ENCODE measurements around the gene RNF20.
"Not testable (repeated sequence)": the region's sequence is repeated elsewhere in the genome, so short reads cannot be mapped to it uniquely, and the experiment has no call there.

Gene RNF20

DNA sequence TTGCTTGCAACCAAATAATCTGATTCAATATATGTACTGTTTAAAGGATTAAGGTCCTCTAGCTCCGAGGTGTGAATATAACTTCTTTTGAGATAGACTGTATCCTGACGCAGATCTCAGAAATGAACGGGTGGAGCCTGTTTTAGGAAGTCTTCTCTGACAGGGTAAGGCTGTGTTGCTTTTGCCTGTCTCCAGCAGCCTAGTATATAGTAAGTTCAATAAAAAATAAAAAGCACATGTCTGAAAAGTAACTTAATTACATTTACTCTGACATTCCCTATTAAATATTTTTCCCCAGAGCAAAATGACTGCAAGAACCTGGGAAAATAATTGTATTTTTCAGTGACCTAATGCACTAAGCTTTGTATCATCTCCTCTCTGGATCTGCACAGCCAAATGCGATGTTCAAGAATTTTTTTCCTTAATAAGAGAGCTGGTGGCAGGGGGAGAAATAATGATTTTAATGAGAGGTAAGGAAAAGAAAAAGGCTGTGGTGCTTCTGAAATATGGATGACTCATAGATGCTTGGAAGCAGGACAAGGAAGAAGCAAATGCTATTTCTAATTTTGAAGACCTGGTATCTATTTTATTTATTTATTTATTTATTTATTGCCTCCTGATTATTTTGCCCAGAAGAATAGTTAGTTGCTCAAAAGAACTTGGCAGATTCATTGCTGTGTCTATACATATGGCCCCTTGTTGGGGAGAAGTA is 53.8 kb downstream of the RNF20 start:
- DNase-seq (ENCODE audit: low spot score), result no peak

DNA sequence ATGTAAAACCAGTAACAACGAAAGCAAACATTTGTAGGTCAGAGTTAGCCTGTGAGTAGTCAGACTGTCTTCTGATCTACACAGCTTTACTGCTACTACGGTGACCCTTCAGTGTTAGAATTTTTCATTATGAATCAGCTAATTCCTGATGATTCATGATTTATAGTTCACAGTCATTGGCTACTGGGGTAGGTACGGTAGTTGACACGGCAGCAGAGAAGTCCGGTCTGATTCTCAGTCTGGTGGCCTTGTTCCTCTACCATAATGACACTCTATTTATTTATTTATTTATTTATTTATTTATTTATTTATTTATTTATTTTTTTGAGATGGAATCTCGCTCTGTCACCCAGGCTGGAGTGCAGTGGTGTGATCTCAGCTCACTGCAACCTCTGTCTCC is 56.4 kb downstream of the RNF20 start:
- not testable (repeated sequence) for DNase-seq (ENCODE audit: low spot score)

DNA sequence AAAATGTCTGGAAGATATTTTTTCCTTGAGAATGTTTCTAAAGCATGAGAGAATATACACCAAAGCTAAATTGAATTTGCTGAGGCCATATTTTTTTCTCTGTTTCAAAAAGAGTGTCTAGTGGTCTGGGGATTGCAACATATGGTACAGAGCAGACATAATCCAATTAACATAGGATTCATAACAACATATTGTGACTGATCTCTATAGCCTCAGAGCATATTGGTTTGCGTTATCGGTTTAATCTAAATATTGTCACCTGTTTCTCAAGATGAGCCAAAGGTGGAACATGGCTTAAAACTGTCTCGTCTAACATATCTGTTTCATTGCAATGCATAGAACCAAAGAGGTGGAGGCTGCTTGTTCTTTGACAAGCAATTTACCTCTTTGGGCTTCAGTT is 57.2 kb downstream of the RNF20 start:
- no peak for DNase-seq (ENCODE audit: low spot score)

DNA sequence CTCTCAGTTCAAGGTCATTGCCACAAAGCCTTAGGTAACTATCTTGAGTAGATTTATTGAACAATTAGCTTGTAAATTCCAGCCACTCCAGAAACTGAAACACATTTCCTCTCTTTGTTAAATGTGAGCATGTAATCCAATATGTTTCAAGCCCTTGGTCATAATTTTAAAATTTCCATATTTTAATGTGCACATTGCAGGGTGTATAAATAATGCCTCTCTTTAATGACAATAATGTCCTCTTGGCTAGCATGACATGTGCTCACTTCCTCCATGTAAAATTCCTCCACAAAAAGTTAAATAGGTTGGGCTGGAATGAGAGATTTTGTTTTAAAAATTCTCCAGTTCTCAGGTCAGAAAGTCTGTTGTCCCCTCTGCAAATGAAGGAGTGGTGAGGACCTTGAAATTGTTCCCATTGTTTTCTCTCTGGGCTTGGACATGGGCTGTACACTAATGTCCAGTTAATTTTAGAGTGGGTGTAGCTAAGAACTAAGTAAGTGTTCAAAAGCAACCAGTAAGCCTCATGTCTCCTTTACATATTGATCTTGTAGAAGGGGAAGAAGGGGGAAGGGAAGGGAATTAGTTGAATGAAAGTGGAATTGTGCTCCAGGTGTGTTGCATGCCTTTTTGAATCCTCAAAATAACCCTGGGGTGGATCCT is 58.3 kb downstream of the RNF20 start:
- DNase-seq (ENCODE audit: low spot score), result no peak

DNA sequence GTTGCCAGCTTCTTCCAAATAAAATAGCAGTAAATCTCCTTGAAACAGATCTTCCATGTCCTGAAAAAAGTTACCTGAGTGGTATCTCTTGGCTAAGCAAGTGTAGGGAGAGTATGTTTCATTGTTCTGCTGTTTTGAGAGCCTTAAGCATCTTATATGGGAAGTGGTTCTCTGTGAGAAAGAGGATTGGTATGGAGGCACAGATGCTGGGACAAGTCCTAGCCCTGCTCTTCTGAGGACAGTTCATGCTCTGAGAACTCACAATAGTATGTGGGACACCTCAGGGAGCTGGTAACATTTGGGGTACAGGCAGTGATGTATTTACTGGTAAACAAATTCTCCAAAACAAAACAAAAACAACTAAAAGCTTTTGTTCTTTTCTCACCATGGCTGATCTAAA is 59.1 kb downstream of the RNF20 start:
- no peak for DNase-seq (ENCODE audit: low spot score)

DNA sequence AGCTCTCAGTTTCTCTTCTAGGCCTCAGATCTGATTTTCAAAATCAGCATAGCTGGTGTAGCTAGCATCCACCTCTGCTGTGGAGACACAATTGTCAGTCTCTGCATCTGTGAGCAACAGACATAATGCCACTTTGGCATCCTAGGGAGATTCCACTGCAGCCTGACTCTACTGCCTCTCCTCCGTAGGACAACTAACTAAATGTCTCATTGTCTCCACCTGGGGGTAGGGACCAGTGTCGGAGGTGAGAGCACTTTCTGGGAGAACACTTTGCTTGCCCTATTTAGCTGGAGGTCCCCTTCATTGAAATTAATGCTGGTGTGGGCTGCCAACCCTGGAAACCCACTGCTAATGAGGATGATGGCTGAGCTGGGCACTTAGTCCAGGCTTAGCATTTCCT is 59.7 kb downstream of the RNF20 start:
- DNase-seq (ENCODE audit: low spot score), result no peak

DNA sequence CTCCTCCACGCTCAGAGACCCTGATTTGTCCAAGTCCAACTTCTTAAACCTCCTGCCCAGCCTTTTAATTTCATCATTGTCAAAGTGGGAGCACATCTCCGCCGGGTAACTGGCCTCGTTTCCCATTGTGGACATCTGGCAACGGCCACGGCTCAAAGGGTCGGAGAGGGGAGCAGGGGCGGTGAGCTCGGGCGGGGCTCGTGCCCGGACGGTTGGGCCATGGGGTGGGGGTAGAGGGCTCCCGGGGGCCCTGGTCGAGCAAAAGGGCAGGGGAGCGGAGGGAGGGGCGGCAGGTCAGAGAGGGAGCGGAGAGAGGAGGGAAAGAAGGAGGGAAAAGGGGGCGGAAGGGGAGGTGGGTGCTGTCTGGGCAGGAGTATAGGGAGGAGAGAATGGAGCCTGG is 61.1 kb downstream of the RNF20 start, which contains the start of gene PPP3R2:
TSS of gene PPP3R2 (minus strand) at position 174 of the 400 bp plus-strand sequence. CDS start at position 126, 48 bp downstream.
- no peak for DNase-seq (ENCODE audit: low spot score)

DNA sequence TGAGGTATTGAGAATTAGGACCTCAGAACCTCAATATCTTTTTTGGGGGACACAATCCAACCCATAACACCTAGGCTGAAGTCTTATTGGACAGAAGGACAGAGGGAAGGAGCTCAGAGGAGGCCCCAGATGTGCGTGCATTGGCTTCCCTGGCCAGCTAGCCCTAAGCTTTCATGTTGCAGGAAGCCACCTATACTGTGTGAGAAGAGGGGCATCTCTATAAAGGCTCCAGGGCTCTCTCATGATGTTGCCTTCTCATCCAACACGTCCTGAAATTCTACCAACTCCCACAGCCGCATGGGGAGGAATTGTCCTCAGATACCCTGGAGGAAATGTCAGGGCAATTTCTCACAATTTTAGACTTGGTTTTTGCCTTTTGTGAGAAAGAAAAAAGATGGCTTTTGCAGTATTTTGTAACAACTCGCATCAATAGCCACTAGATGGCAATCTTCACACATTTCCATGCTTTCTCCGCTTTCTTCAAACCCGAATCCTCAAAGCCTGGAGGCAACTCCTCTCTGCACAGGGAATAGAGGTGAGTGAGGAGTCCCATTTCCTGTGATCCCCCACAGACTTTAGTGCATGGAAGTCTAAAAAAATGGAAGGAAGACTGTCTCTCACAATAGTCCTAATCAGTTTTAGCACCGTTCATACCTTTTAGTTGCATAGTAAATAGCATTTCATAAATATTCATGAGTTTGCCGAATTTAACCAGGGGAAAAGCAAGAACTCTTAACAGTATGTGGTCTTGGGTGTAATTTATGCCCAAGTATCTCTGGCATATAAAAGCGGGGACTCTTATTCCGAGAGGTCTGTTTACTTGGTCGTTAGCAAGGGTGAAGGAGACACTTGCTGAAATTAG is 68.5 kb downstream of the RNF20 start:
- DNase-seq (ENCODE audit: low spot score), result peak; percentile 67

DNA sequence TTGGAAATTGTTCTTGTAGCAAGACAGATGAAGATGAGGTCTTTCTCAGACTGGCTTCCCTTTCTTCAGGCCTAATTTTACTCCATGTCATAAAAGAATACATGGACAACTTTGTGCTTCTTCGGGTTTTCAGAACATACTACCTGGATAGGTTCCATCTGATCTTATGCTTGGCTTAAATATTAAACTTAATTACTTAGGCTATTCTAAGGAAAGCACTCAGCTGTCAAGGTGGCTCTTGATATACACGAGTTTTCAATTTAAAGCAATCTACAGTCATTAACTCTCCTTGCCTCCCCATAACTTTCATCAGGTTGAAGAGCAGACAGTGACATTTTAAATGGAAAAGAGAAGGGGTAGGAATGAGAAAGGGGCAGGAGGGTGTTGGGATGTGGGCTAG is 70.6 kb downstream of the RNF20 start:
- no peak for DNase-seq (ENCODE audit: low spot score)

DNA sequence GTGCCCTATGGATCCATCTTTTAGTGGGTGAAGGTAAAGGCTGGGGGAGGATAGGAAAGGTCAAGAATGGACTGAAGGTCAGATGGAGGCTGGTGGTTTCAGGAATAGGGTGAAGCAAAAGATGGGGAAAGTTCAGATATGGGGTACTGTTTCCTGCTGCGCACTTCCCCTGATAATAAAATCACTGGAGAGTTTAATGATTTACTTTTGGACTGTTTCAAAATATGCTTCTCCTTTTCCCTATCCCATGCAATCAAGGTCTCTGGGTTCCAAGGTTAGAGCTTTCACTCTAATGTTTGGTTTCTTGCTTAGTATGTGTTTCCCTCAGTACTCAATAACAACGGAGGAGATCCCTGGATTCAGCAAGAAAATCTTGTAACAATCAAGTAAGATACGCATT is 71.9 kb downstream of the RNF20 start:
- no peak for DNase-seq (ENCODE audit: low spot score)
